HCT116 (cell line): ENCODE measurements around the gene ADIPOR2. TPM values are rescaled to one million over a fixed set of nuclear protein-coding genes. Genes with fewer than 3 reads are reported as not detected.

Source experiments
- ATAC-seq: fragments of 200-7000 bp; cut with Tn5 transposase; 2 replicates; pipeline ENCODE4 v1.9.1; 2020; ENCODE audit warnings: mild to moderate bottlenecking, moderate library complexity
- BruUV-seq: library from RNA; stranded (reverse); fragments of 400-500 nt; replicated peaks from 2 replicates; lab custom pipeline; 2021; lab: Mats Ljungman, UMichigan
- CTCF ChIA-PET: fragments of 300-600 bp; sonication (Branson Sonifier 250); formaldehyde crosslinking; loops from one replicate; lab custom pipeline; 2021; ENCODE audit warnings: antibody characterized with exemption; lab: Charles Lee
- POLR2A ChIA-PET: fragments of 300-600, 350-600 bp; sonication (Branson Sonifier 250); formaldehyde crosslinking; loops from one replicate; lab custom pipeline; 2021; ENCODE audit warnings: antibody characterized with exemption; lab: Charles Lee
- RAD21 ChIA-PET, 2 experiments: fragments of 300-600 bp; sonication (Branson Sonifier 250); formaldehyde crosslinking; loops; one replicate each; lab custom pipeline; 2023; ENCODE audit warnings: low total read pairs in 2 of 2; ENCODE audit not compliant: uncharacterized antibody in 2 of 2, unreplicated experiment in 2 of 2, low non-redundant PET in 1 of 2; lab: Charles Lee
- DNase-seq: peaks from one replicate; pipeline ENCODE4 v3.0.0-alpha.2; 2010; ENCODE audit warnings: low read depth, low spot score
- H2AFZ ChIP-seq: fragments of 200-600 bp; shearing (Covaris generic), sonication (generic); 2 replicates; pipeline ENCODE4 v1.6.1; 2017; ENCODE audit warnings: low read depth, mixed run types, mixed read lengths, antibody characterized with exemption, low read length; ENCODE audit not compliant: poor library complexity, severe bottlenecking
- H3K27ac ChIP-seq: 2 replicates; pipeline ENCODE4 v1.5.1; 2012; ENCODE audit warnings: low read depth, low read length
- H3K27me3 ChIP-seq: fragments of 200-600 bp; sonication (generic); 2 replicates; pipeline ENCODE4 v1.6.1; 2016; ENCODE audit warnings: mixed run types, low read length, mixed read lengths; ENCODE audit not compliant: insufficient read depth
- H3K36me3 ChIP-seq, 2 experiments: fragments of 200-500 bp in 1 of 2; fragments of 200-600 bp in 1 of 2; sonication (Bioruptor generic) in 1 of 2; sonication (generic) in 1 of 2; 2 replicates each; pipeline versions ENCODE4 v1.5.1 to v1.6.1; 2014 to 2016; ENCODE audit warnings: low read length in 2 of 2, inconsistent platforms in 1 of 2, mixed read lengths in 1 of 2, mixed run types in 1 of 2; ENCODE audit not compliant: insufficient read depth in 2 of 2, control insufficient read depth in 1 of 2
- H3K4me1 ChIP-seq, 2 experiments: fragments of 200-600 bp in 1 of 2; sonication (generic) in 1 of 2; 2 replicates each; pipeline versions ENCODE4 v1.5.1 to v1.6.1; 2012 to 2017; ENCODE audit warnings: low read length in 2 of 2, inconsistent platforms in 1 of 2, mild to moderate bottlenecking in 1 of 2, mixed read lengths in 1 of 2, mixed run types in 1 of 2, moderate library complexity in 1 of 2; ENCODE audit not compliant: insufficient read depth in 2 of 2, control insufficient read depth in 1 of 2
- H3K4me2 ChIP-seq: fragments of 200-600 bp; sonication (generic); 2 replicates; pipeline ENCODE4 v1.6.1; 2017; ENCODE audit warnings: mixed run types, low read length, mixed read lengths
- H3K4me3 ChIP-seq, 2 experiments: fragments of 200-600 bp in 1 of 2; sonication (generic) in 1 of 2; replicated peaks in 1 of 2; 2 replicates each; pipeline ENCODE4 v1.5.1; 2011 to 2016; ENCODE audit warnings: low read length in 2 of 2, control low read depth in 1 of 2, low read depth in 1 of 2, mild to moderate bottlenecking in 1 of 2, mixed read lengths in 1 of 2, mixed run types in 1 of 2
- H3K79me2 ChIP-seq: fragments of 200-600 bp; sonication (generic); 2 replicates; pipeline ENCODE4 v1.6.1; 2017; ENCODE audit warnings: mild to moderate bottlenecking, mixed run types, low read length, moderate library complexity, mixed read lengths; ENCODE audit not compliant: insufficient read depth
- H3K9ac ChIP-seq: fragments of 200-600 bp; sonication (generic); 2 replicates; pipeline ENCODE4 v1.6.1; 2016; ENCODE audit warnings: low read length, mixed read lengths
- H3K9me2 ChIP-seq: fragments of 200-600 bp; sonication (generic), shearing (Covaris generic); 2 replicates; pipeline ENCODE4 v1.6.1; 2017; ENCODE audit warnings: mixed run types, mild to moderate bottlenecking, moderate library complexity; ENCODE audit not compliant: insufficient read depth
- H3K9me3 ChIP-seq, 2 experiments: fragments of 200-500 bp in 1 of 2; fragments of 200-600 bp in 1 of 2; sonication (Bioruptor generic) in 1 of 2; sonication (generic) in 1 of 2; 2 replicates each; pipeline ENCODE4 v1.6.1; 2014 to 2017; ENCODE audit warnings: low read length in 2 of 2, mixed read lengths in 2 of 2, inconsistent platforms in 1 of 2, low read depth in 1 of 2, mild to moderate bottlenecking in 1 of 2, mixed run types in 1 of 2, moderate library complexity in 1 of 2; ENCODE audit not compliant: control insufficient read depth in 1 of 2, insufficient read depth in 1 of 2
- H4K20me1 ChIP-seq: fragments of 200-600 bp; sonication (generic), shearing (Covaris generic); 2 replicates; pipeline ENCODE4 v1.6.1; 2017; ENCODE audit warnings: mixed run types, mild to moderate bottlenecking, moderate library complexity; ENCODE audit not compliant: insufficient read depth
- EGR1 ChIP-seq: IDR thresholded peaks from 2 replicates; pipeline ENCODE4 v1.6.1; 2012; ENCODE audit warnings: low read depth
- EZH2 ChIP-seq: fragments of 200-600 bp; sonication (generic); IDR thresholded peaks from 2 replicates; pipeline ENCODE4 v1.6.1; 2017; ENCODE audit warnings: antibody characterized with exemption, mixed run types
- YY1 ChIP-seq: IDR thresholded peaks from 2 replicates; pipeline ENCODE4 v1.6.1; 2011; ENCODE audit warnings: low read length, low read depth, moderate library complexity, mild to moderate bottlenecking; ENCODE audit not compliant: insufficient replicate concordance; ENCODE audit errors: extremely low read depth
- ZFX ChIP-seq: fragments of 450-650 bp; IDR thresholded peaks from 2 replicates; pipeline ENCODE4 v1.6.1; 2017
- intact Hi-C: fragments of 100-400 bp; cut with micrococcal nuclease; formaldehyde crosslinking; loops from 2 replicates; pipeline ENCODE4 v1.10.0; 2022
- total RNA-seq: library from RNA; stranded (reverse); gene quantifications from one replicate; pipeline ENCODE4 v1.2.1, GENCODE V29; 2021; ENCODE audit not compliant: unreplicated experiment
- TF ChIP-seq, protein P1 (sequence below), 3 experiments: fragments of 200-600 bp in 1 of 3; sonication (generic) in 1 of 3; IDR thresholded peaks in 2 of 3; conservative IDR thresholded peaks in 1 of 3; 2 replicates each; pipeline ENCODE4 v1.5.1; 2012 to 2017; ENCODE audit warnings: low read depth in 2 of 3, low read length in 2 of 3, antibody characterized with exemption in 1 of 3, borderline replicate concordance in 1 of 3, control low read depth in 1 of 3, mild to moderate bottlenecking in 1 of 3, mixed read lengths in 1 of 3, mixed run types in 1 of 3, moderate library complexity in 1 of 3; ENCODE audit not compliant: insufficient read depth in 1 of 3

ADIPOR2 gene
- total RNA-seq, 1 experiment from 2014 or later, result 69.9 TPM

DNA sequence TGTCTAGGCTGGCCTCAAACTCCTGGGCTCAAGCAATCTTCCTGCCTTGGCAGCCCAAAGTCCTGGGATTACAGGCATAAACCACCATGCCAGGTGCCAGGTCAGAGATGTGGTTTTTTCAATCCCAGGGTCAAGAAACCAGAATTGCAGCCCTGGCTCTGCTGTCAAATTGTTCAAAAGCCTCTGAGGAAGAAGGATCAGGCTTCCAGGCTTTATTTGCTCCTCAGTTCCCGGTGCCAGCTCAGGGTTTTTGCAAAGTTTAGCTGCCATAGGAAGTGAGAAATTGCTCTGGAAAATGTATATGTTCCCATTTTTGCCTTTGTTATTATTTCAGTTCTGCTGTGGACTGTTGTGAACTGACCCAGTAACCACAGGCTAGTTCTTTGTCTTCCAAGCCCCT lies 33.2 kb upstream of the ADIPOR2 start:
- H3K4me1 ChIP-seq, result peaks cover 0 to 15% of the 10 kb centered on the region in 2 experiments; a peak in 2 of 4 replicates
- H3K79me2 ChIP-seq, result no peaks in the 10 kb centered on the region
- DNase-seq (no peak), ATAC-seq (no peak)
- H3K27me3 ChIP-seq, result no peaks in the 10 kb centered on the region
- no peak for TF ChIP-seq YY1
- TF ChIP-seq EZH2, result no peak
- no peak for TF ChIP-seq ZFX
- TF ChIP-seq, protein P1, sequence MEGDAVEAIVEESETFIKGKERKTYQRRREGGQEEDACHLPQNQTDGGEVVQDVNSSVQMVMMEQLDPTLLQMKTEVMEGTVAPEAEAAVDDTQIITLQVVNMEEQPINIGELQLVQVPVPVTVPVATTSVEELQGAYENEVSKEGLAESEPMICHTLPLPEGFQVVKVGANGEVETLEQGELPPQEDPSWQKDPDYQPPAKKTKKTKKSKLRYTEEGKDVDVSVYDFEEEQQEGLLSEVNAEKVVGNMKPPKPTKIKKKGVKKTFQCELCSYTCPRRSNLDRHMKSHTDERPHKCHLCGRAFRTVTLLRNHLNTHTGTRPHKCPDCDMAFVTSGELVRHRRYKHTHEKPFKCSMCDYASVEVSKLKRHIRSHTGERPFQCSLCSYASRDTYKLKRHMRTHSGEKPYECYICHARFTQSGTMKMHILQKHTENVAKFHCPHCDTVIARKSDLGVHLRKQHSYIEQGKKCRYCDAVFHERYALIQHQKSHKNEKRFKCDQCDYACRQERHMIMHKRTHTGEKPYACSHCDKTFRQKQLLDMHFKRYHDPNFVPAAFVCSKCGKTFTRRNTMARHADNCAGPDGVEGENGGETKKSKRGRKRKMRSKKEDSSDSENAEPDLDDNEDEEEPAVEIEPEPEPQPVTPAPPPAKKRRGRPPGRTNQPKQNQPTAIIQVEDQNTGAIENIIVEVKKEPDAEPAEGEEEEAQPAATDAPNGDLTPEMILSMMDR (IDR thresholded peaks at IDR 0.05 in 2 of 3, conservative IDR thresholded peaks at IDR 0.05 in 1 of 3; ENCODE audit: borderline replicate concordance in 1 of 3, insufficient read depth in 1 of 3, low read depth in 2 of 3, low read length in 2 of 3), result no peak
- no peak for TF ChIP-seq EGR1
- CTCF ChIA-PET, result interaction anchor here (10.7 kb wide), 1 partner anchor 133 kb away, joined by 242 read pairs; no protein-coding TSS in a partner anchor
- RAD21 ChIA-PET, result interaction anchor here in 1 of 2 experiments (1.0 kb wide), 2 partner anchors 133 to 283 kb away, joined by 3 to 6 read pairs; no protein-coding TSS in a partner anchor
- BruUV-seq, result no TSS peak
- no peaks in the 10 kb centered on the region for H4K20me1 ChIP-seq
- H3K36me3 ChIP-seq, result no peaks in the 10 kb centered on the region
- H3K9me2 ChIP-seq, result no peaks in the 10 kb centered on the region
- H3K9me3 ChIP-seq, result no peaks in the 10 kb centered on the region
- POLR2A ChIA-PET, result no interaction called here
- no peak overlapping the region for H3K4me2 ChIP-seq
- intact Hi-C loops, result no loop called here
- no peak overlapping the region for H3K4me3 ChIP-seq
- H3K9ac ChIP-seq, result no peak overlapping the region
- H3K27ac ChIP-seq, result no peak overlapping the region
- H2AFZ ChIP-seq, result no peak overlapping the region
